Fibroblast of lung (primary cell): ENCODE data around the gene IL1RN. TPM values are rescaled to one million over a fixed set of nuclear protein-coding genes. Genes with fewer than 3 reads are reported as not detected.

Experiments
- DNase-seq, 2 donors: peaks; one replicate each; pipeline versions ENCODE4 v3.0.0 to v3.0.0-alpha.2; 2010; ENCODE audit warnings: low read depth in 2 of 2
- H2AFZ ChIP-seq: 2 replicates; pipeline ENCODE4 v1.5.1; 2012; ENCODE audit warnings: low read length, control low read depth, inconsistent platforms
- H3K27ac ChIP-seq: 2 replicates; pipeline ENCODE4 v1.5.1; 2011; ENCODE audit warnings: low read length, control low read depth; ENCODE audit not compliant: insufficient read depth
- H3K27me3 ChIP-seq: 2 replicates; pipeline ENCODE4 v1.5.1; 2011; ENCODE audit warnings: mild to moderate bottlenecking, low read length; ENCODE audit not compliant: control insufficient read depth, insufficient read depth
- H3K36me3 ChIP-seq: 2 replicates; pipeline ENCODE4 v1.5.1; 2011; ENCODE audit warnings: low read length; ENCODE audit not compliant: control insufficient read depth, insufficient read depth
- H3K4me1 ChIP-seq: 2 replicates; pipeline ENCODE4 v1.5.1; 2011; ENCODE audit warnings: low read length; ENCODE audit not compliant: control insufficient read depth, insufficient read depth; ENCODE audit errors: extremely low read depth
- H3K4me2 ChIP-seq: 2 replicates; pipeline ENCODE4 v1.5.1; 2011; ENCODE audit warnings: low read length, control low read depth; ENCODE audit not compliant: insufficient read depth; ENCODE audit errors: extremely low read depth
- H3K4me3 ChIP-seq, 4 experiments: fragments of 200-600 bp in 1 of 4; sonication (generic) in 1 of 4; replicated peaks in 1 of 4; 2 replicates each; pipeline ENCODE4 v1.5.1; 2011 to 2016; ENCODE audit warnings: low read length in 4 of 4, low read depth in 3 of 4, mild to moderate bottlenecking in 3 of 4, control low read depth in 2 of 4, inconsistent platforms in 1 of 4, mixed read lengths in 1 of 4; ENCODE audit not compliant: insufficient read depth in 1 of 4; ENCODE audit errors: control extremely low read depth in 1 of 4
- H3K79me2 ChIP-seq: 2 replicates; pipeline ENCODE4 v1.5.1; 2012; ENCODE audit warnings: mild to moderate bottlenecking, low read length, inconsistent platforms; ENCODE audit not compliant: control insufficient read depth, insufficient read depth
- H3K9ac ChIP-seq: 2 replicates; pipeline ENCODE4 v1.5.1; 2011; ENCODE audit warnings: mild to moderate bottlenecking, low read length, control low read depth; ENCODE audit not compliant: insufficient read depth
- H3K9me3 ChIP-seq: 2 replicates; pipeline ENCODE4 v1.5.1; 2012; ENCODE audit warnings: low read depth, low read length; ENCODE audit not compliant: control insufficient read depth, insufficient read depth
- H4K20me1 ChIP-seq: 2 replicates; pipeline ENCODE4 v1.5.1; 2011; ENCODE audit warnings: low read length; ENCODE audit not compliant: control insufficient read depth, insufficient read depth; ENCODE audit errors: extremely low read depth
- EZH2 ChIP-seq: IDR thresholded peaks from 2 replicates; pipeline ENCODE4 v1.5.1; 2012; ENCODE audit warnings: low read length, control low read depth, mild to moderate bottlenecking; ENCODE audit errors: missing control alignments
- polyA plus RNA-seq, 2 donors: library from polyadenylated mRNA; depleted of rRNA in 1 of 2; stranded (reverse) in 1 of 2; unstranded in 1 of 2; fragments of >200 nt; gene quantifications; 2 replicates each; pipeline ENCODE4 v1.2.1, GENCODE V29; 2011 to 2012; ENCODE audit warnings: missing spikeins in 1 of 2
- total RNA-seq: library from RNA; depleted of rRNA; stranded (reverse); fragments of >200 nt; gene quantifications from 2 replicates; pipeline ENCODE4 v1.2.1, GENCODE V29; 2014
- TF ChIP-seq, protein P1 (sequence below), 2 donors: IDR thresholded peaks in 1 of 2; conservative IDR thresholded peaks in 1 of 2; 1 replicate in 1 of 2; 2 replicates in 1 of 2; pipeline ENCODE4 v1.5.1; 2011 to 2012; ENCODE audit warnings: low read length in 2 of 2, control low read depth in 1 of 2, inconsistent platforms in 1 of 2, low read depth in 1 of 2, mild to moderate bottlenecking in 1 of 2

Gene IL1RN
- total and polyA plus RNA-seq, 2 donors (not counting 1 experiment from before 2014, with no cell fraction given), result 0.06 TPM; not detected in 1

DNA sequence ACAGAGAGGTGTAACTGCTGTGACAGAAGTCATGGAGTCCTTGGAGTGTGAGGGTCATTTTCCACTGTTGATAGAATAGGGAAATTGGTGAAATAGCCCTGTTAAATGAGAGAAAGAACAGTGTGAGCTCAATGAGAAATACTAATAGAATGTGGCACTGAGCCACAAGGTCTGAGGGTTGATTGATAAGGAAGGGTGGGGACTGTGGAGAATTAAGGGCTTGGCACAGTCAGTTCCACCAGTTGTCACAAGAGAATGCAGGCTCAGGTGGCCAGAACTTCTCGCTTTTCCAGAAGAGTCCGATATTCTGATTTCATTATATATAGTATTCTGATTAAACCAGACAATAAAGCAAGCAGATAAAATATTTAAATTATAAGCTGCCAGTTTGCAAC is 9.1 kb upstream of the IL1RN start:
- TF ChIP-seq, protein P1, sequence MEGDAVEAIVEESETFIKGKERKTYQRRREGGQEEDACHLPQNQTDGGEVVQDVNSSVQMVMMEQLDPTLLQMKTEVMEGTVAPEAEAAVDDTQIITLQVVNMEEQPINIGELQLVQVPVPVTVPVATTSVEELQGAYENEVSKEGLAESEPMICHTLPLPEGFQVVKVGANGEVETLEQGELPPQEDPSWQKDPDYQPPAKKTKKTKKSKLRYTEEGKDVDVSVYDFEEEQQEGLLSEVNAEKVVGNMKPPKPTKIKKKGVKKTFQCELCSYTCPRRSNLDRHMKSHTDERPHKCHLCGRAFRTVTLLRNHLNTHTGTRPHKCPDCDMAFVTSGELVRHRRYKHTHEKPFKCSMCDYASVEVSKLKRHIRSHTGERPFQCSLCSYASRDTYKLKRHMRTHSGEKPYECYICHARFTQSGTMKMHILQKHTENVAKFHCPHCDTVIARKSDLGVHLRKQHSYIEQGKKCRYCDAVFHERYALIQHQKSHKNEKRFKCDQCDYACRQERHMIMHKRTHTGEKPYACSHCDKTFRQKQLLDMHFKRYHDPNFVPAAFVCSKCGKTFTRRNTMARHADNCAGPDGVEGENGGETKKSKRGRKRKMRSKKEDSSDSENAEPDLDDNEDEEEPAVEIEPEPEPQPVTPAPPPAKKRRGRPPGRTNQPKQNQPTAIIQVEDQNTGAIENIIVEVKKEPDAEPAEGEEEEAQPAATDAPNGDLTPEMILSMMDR (conservative IDR thresholded peaks at IDR 0.05 in 1 of 2, IDR thresholded peaks at IDR 0.05 in 1 of 2; ENCODE audit: low read depth in 1 of 2, low read length in 2 of 2), result no peak
- no peaks in the 10 kb centered on the region for H3K36me3 ChIP-seq
- H3K4me2 ChIP-seq, result no peak overlapping the region
- no peak overlapping the region for H2AFZ ChIP-seq
- H3K4me1 ChIP-seq, result no peaks in the 10 kb centered on the region
- peaks cover 6% of the 10 kb centered on the region for H3K27me3 ChIP-seq
- H4K20me1 ChIP-seq, result no peaks in the 10 kb centered on the region
- no peak overlapping the region for H3K9ac ChIP-seq
- H3K9me3 ChIP-seq, result no peaks in the 10 kb centered on the region
- no peaks in the 10 kb centered on the region for H3K79me2 ChIP-seq
- no peak for DNase-seq
- H3K27ac ChIP-seq, result no peak overlapping the region
- no peak overlapping the region for H3K4me3 ChIP-seq

DNA sequence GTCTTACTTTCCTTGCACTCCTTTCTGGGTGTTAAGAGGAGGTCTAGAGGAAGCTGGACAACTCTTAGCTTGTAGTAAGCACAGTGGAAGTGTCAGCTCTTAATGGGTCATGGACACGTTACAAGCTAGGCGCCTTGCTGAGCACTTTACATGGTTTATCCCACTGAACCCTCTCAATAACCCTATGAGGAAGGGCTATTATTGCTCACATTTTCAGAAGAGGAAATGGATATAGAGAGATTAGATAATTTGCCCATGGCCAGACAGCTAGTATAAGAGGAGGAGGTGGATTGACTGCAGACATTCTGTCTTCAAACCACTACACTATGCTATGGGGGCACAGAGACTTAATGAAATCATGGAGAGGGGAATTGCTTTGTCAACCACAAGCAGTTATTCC is 8.3 kb upstream of the IL1RN start:
- Histone ChIP-seq H3K79me2 (no peaks in the 10 kb centered on the region), H3K4me2 (no peak overlapping the region), H3K4me3 (no peak overlapping the region), H3K9ac (no peak overlapping the region), H3K27ac (no peak overlapping the region), H3K27me3 (peaks cover 6% of the 10 kb centered on the region), H3K4me1 (no peaks in the 10 kb centered on the region), H3K36me3 (no peaks in the 10 kb centered on the region), H2AFZ (no peak overlapping the region), H3K9me3 (no peaks in the 10 kb centered on the region), H4K20me1 (no peaks in the 10 kb centered on the region)
- no peak for TF ChIP-seq EZH2
- TF ChIP-seq, protein P1 (conservative IDR thresholded peaks at IDR 0.05 in 1 of 2, IDR thresholded peaks at IDR 0.05 in 1 of 2; ENCODE audit: low read depth in 1 of 2, low read length in 2 of 2), result no peak
- no peak for DNase-seq

DNA sequence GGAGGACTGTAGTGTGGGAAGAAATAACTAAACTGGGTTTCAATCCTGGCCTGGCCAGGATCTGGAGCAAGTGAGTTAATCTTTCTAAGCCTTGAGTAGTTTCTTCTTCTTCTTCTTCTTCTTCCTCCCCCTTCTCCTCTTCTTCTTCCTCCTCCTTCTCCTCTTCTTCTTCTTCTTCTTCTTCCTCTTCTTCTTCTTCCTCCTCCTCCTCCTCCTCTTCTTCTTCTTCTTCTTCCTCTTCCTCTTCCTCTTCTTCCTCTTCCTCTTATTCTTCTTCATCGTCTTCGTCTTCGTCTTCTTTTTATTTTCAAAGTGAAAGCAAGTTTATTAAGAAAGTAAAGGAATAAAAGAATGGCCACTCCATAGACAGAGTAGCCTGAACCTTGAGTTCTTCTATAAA is 6.5 kb upstream of the IL1RN start:
- H2AFZ ChIP-seq, result no peak overlapping the region
- no peak for DNase-seq
- no peaks in the 10 kb centered on the region for H3K36me3 ChIP-seq
- no peaks in the 10 kb centered on the region for H3K4me1 ChIP-seq
- no peak overlapping the region for H3K4me3 ChIP-seq
- H4K20me1 ChIP-seq, result no peaks in the 10 kb centered on the region
- H3K9ac ChIP-seq, result no peak overlapping the region
- H3K27ac ChIP-seq, result no peak overlapping the region
- TF ChIP-seq EZH2, result no peak
- TF ChIP-seq, protein P1 (conservative IDR thresholded peaks at IDR 0.05 in 1 of 2, IDR thresholded peaks at IDR 0.05 in 1 of 2; ENCODE audit: low read depth in 1 of 2, low read length in 2 of 2), result no peak
- H3K9me3 ChIP-seq, result no peaks in the 10 kb centered on the region
- peaks cover 6% of the 10 kb centered on the region for H3K27me3 ChIP-seq
- no peak overlapping the region for H3K4me2 ChIP-seq
- no peaks in the 10 kb centered on the region for H3K79me2 ChIP-seq
